ENCODE measurements around the gene S100B. TPM values are rescaled to one million over a fixed set of nuclear protein-coding genes. Genes with fewer than 3 reads are reported as not detected.

Gene S100B
- total and polyA plus RNA-seq, 2 donors (not counting 3 experiments of a cell fraction or from before 2014, with no cell fraction given) = not detected

- H4K20me1 ChIP-seq (replicated peaks; ENCODE audit: control insufficient read depth, extremely low read depth, insufficient read depth, low read length) = peaks cover 3% of the 10 kb centered on the region
- FAIRE-seq = no peak
- peaks cover 28 to 29% of the 10 kb centered on the region in 2 experiments for H3K36me3 ChIP-seq (ENCODE audit: control insufficient read depth in 2 of 2, extremely low read depth in 1 of 2, insufficient read depth in 2 of 2, low read length in 2 of 2)
These were observed 36.8 kb upstream of the S100B start for GRCh38 chr21:46641656-46642055.

More at GRCh38 chr21:46641656-46642055, 36.8 kb upstream of the S100B start:
- no peak for DNase-seq (ENCODE audit: low read depth, low spot score)
- H3K4me3 ChIP-seq (replicated peaks in 1 of 3; ENCODE audit: insufficient read depth in 1 of 3, low read depth in 1 of 3, low read length in 3 of 3) = no peak overlapping the region
- H3K9ac ChIP-seq (replicated peaks; ENCODE audit: extremely low read depth, insufficient read depth, low read length) = no peak overlapping the region
- CTCF ChIA-PET = interaction anchor here (0.6 to 2.4 kb wide), 2 partner anchors 14 to 41 kb away, joined by 3 to 7 read pairs; no protein-coding TSS in a partner anchor
- no peaks in the 10 kb centered on the region for H3K9me3 ChIP-seq (replicated peaks; ENCODE audit: control insufficient read depth, insufficient read depth, low read length)
- H3K4me1 ChIP-seq (ENCODE audit: control insufficient read depth, extremely low read depth, insufficient read depth, low read length) = peaks cover 22% of the 10 kb centered on the region
- H3K4me2 ChIP-seq (ENCODE audit: insufficient read depth, low read length) = no peak overlapping the region
- H3K27ac ChIP-seq (ENCODE audit: insufficient read depth, low read depth, low read length) = no peak overlapping the region
- dilution Hi-C loops (cut with MboI; ENCODE audit: extremely low pct_ligation_motif_present, low sequenced_read_pairs) (no loop called here), intact Hi-C loops (cut with micrococcal nuclease) (no loop called here)
- BruUV-seq (replicated peaks) = no TSS peak
- POLR2A ChIA-PET = no interaction called here
- no peaks in the 10 kb centered on the region for H3K27me3 ChIP-seq (ENCODE audit: control insufficient read depth in 2 of 2, insufficient read depth in 2 of 2, low read length in 2 of 2)
- TF ChIP-seq EZH2 (IDR thresholded peaks at IDR 0.05; ENCODE audit: borderline replicate concordance, low read depth, low read length, severe bottlenecking) = no peak
- no peak for TF ChIP-seq FOS (IDR thresholded peaks at IDR 0.05; ENCODE audit: borderline replicate concordance, insufficient read depth, low read length)
- TF ChIP-seq JUN (IDR thresholded peaks at IDR 0.05; ENCODE audit: borderline replicate concordance, insufficient read depth, insufficient read length, low read depth) = no peak
- no peak for TF ChIP-seq POLR2AphosphoS5 (IDR thresholded peaks at IDR 0.05; ENCODE audit: insufficient read depth, low read depth, low read length)
- TF ChIP-seq GATA2 (IDR thresholded peaks at IDR 0.05; ENCODE audit: insufficient read depth, insufficient read length, low read depth, low read length) = no peak
- TF ChIP-seq, protein P1, sequence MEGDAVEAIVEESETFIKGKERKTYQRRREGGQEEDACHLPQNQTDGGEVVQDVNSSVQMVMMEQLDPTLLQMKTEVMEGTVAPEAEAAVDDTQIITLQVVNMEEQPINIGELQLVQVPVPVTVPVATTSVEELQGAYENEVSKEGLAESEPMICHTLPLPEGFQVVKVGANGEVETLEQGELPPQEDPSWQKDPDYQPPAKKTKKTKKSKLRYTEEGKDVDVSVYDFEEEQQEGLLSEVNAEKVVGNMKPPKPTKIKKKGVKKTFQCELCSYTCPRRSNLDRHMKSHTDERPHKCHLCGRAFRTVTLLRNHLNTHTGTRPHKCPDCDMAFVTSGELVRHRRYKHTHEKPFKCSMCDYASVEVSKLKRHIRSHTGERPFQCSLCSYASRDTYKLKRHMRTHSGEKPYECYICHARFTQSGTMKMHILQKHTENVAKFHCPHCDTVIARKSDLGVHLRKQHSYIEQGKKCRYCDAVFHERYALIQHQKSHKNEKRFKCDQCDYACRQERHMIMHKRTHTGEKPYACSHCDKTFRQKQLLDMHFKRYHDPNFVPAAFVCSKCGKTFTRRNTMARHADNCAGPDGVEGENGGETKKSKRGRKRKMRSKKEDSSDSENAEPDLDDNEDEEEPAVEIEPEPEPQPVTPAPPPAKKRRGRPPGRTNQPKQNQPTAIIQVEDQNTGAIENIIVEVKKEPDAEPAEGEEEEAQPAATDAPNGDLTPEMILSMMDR (IDR thresholded peaks at IDR 0.05; ENCODE audit: extremely low read depth in 1 of 2, insufficient read depth in 1 of 2, low read depth in 1 of 2, low read length in 2 of 2) = no peak
- TF ChIP-seq POLR2A (IDR thresholded peaks at IDR 0.05; ENCODE audit: low read depth, low read length) = no peak
- TF ChIP-seq, protein P2, sequence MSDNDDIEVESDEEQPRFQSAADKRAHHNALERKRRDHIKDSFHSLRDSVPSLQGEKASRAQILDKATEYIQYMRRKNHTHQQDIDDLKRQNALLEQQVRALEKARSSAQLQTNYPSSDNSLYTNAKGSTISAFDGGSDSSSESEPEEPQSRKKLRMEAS (IDR thresholded peaks at IDR 0.05; ENCODE audit: insufficient read depth, insufficient read length) = no peak
- no peak for TF ChIP-seq MYC (IDR thresholded peaks at IDR 0.05; ENCODE audit: low read depth, low read length)
- no peaks in the 10 kb centered on the region for H3K9me1 ChIP-seq (replicated peaks; ENCODE audit: control insufficient read depth, extremely low read depth, insufficient read depth, low read length)
- no peak overlapping the region for H2AFZ ChIP-seq (ENCODE audit: low read depth, low read length)
- peaks cover 50% of the 10 kb centered on the region for H3K79me2 ChIP-seq (ENCODE audit: control insufficient read depth, insufficient read depth, low read length)

Data from endothelial cell of umbilical vein (primary cell).